Esophagus muscularis mucosa (tissue), 4 donors: Measurements from ENCODE around the gene SPACA7. TPM values are rescaled to one million over a fixed set of nuclear protein-coding genes. Genes with fewer than 3 reads are reported as not detected.

Experiments used
- DNase-seq: peaks from one replicate; pipeline ENCODE4 v3.0.0-alpha.2; 2017; ENCODE audit errors: extremely low spot score
- H3K27ac ChIP-seq, 4 donors: fragments of 200-600 bp; sonication (generic); replicated peaks in 1 of 4; 1 replicate in 3 of 4; 2 replicates in 1 of 4; pipeline ENCODE4 v1.5.1; 2016 to 2019; ENCODE audit warnings: mild to moderate bottlenecking in 1 of 4
- H3K27me3 ChIP-seq, 4 donors: fragments of 200-600 bp; sonication (generic); one replicate each; pipeline versions ENCODE4 v1.5.1 to v1.6.0; 2016 to 2019
- H3K36me3 ChIP-seq, 4 donors: fragments of 200-600 bp; sonication (generic); one replicate each; pipeline ENCODE4 v1.5.1; 2016 to 2019
- H3K4me1 ChIP-seq, 4 donors: fragments of 200-600 bp; sonication (generic); one replicate each; pipeline ENCODE4 v1.5.1; 2016 to 2019
- H3K4me3 ChIP-seq, 4 donors: fragments of 200-600 bp; sonication (generic); 1 replicate in 2 of 4; 2 replicates in 2 of 4; pipeline ENCODE4 v1.5.1; 2016 to 2019; ENCODE audit warnings: mild to moderate bottlenecking in 4 of 4, moderate library complexity in 1 of 4
- H3K9me3 ChIP-seq, 4 donors: fragments of 200-600 bp; sonication (generic); 1 replicate in 3 of 4; 2 replicates in 1 of 4; pipeline ENCODE4 v1.5.1; 2016 to 2019
- EP300 ChIP-seq: sonication (generic); formaldehyde crosslinking; IDR thresholded peaks from one replicate; pipeline ENCODE4 v1.6.1; 2017; ENCODE audit warnings: antibody characterized with exemption
- POLR2A ChIP-seq: fragments of 450-650 bp; IDR thresholded peaks from one replicate; pipeline ENCODE4 v1.6.1; 2017; ENCODE audit warnings: antibody characterized with exemption, moderate library complexity, mild to moderate bottlenecking, low read depth
- POLR2AphosphoS5 ChIP-seq, 2 donors: sonication (generic); formaldehyde crosslinking; IDR thresholded peaks; one replicate each; pipeline ENCODE4 v1.6.1; 2017; ENCODE audit warnings: antibody characterized with exemption in 2 of 2
- WGBS: methylation state at CpG from one replicate; pipeline ENCODE4 v1.1.5; 2018; 5-methylcytosine and 5-hydroxymethylcytosine counted together
- intact Hi-C: fragments of 100-400 bp; cut with DNase I; formaldehyde crosslinking; loops from one replicate; pipeline ENCODE4 v1.15.1; 2023
- total RNA-seq, 4 donors: library from RNA; depleted of rRNA; stranded (reverse); fragments of >200 nt; gene quantifications; one replicate each; pipeline versions ENCODE4 v1.1.0 to v1.2.1, GENCODE V29; 2016
- TF ChIP-seq, protein P1 (sequence below), 3 experiments: fragments of 200-600 bp in 2 of 3; fragments of 450-650 bp in 1 of 3; sonication (generic) in 2 of 3; IDR thresholded peaks; one replicate each; pipeline ENCODE4 v1.5.1; 2017 to 2019; ENCODE audit warnings: antibody characterized with exemption in 3 of 3, mild to moderate bottlenecking in 2 of 3, moderate library complexity in 1 of 3

The SPACA7 gene
- total RNA-seq, 4 donors from 2014 or later = not detected

DNA sequence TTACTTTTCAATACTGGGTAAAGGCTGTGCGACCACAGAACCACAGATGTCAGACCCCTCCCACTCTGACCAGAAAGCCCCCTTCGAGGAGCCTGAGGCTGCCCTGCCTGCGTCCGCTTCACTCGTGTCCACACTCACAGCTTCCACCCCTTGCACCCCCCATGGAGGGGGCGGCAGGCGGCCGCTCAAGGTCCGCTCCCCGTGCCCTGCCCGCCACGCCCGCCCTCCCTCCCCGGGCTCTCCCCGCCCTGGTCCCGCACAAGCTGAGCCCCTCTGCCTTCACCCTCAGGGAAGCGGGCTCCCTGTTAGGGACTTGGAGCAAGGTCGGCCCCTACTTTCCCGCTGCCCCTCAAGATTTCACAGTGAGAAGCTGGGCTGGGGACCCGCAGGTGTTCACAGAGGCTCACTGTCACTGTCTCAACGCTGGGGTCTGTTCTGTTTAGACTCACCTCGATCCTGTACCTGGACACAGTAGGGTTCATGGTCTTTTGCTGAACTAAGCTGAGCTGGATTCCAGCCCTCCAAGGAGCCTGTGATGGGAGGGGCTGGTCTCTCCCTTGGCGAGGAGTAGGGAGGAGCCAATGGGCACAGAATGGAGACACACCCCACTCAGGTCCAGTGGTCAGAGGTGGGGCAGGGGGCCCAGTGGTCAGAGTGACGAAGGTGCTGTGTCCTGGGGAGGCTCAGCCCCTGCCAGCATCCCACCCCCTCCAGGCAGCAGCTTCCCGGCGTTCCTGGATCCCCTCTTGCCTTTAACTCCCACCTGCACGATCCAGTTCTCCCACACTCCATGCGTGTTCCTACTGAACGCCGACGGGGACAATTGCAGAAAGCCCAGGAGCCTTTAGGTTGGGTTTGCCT, 69.5 kb downstream of the SPACA7 start:
- H3K4me3 ChIP-seq = no peak overlapping the region
- H3K4me1 ChIP-seq = peaks cover 0 to 15% (median 4%) of the 10 kb centered on the region in 4 donors
- TF ChIP-seq, protein P1, sequence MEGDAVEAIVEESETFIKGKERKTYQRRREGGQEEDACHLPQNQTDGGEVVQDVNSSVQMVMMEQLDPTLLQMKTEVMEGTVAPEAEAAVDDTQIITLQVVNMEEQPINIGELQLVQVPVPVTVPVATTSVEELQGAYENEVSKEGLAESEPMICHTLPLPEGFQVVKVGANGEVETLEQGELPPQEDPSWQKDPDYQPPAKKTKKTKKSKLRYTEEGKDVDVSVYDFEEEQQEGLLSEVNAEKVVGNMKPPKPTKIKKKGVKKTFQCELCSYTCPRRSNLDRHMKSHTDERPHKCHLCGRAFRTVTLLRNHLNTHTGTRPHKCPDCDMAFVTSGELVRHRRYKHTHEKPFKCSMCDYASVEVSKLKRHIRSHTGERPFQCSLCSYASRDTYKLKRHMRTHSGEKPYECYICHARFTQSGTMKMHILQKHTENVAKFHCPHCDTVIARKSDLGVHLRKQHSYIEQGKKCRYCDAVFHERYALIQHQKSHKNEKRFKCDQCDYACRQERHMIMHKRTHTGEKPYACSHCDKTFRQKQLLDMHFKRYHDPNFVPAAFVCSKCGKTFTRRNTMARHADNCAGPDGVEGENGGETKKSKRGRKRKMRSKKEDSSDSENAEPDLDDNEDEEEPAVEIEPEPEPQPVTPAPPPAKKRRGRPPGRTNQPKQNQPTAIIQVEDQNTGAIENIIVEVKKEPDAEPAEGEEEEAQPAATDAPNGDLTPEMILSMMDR (IDR thresholded peaks at IDR 0.05) = no peak
- TF ChIP-seq POLR2AphosphoS5 (IDR thresholded peaks at IDR 0.05) = no peak
- TF ChIP-seq EP300 = no peak
- DNase-seq = no peak
- no peaks in the 10 kb centered on the region for H3K36me3 ChIP-seq
- H3K9me3 ChIP-seq = no peaks in the 10 kb centered on the region
- WGBS = 69% methylated on average over 25 of the region's 31 CpGs
- H3K27me3 ChIP-seq = peaks cover 0 to 87% (median 22%) of the 10 kb centered on the region in 4 donors
- intact Hi-C loops = no loop called here
- H3K27ac ChIP-seq = no peak overlapping the region

DNA sequence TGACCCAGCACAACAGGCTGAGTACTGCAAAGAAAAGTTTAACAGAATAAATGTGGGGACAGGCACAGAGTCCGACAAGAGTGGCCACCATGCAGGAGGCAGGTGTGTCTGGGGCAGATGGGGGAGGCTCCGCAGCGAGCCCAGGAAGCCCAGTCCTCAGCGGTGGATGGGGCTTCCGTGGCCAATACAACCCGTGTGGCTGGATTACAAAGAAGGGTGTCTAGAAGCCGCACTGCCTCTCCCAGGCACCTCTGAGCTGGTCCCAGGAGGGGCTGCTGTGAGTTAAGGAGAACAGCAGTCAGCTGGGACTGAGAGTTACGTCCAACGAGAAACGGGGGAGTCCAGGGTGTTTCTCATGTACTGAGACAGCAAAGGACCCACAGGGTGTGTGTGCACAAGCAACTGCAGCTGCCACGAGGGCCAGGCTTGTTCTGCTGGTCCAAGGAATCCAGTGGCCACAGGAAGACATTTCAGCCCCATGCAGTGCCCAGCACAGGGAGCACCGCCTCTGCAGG, 70.2 kb downstream of the SPACA7 start:
- Histone ChIP-seq H3K27ac (no peak overlapping the region), H3K4me3 (no peak overlapping the region), H3K36me3 (no peaks in the 10 kb centered on the region), H3K9me3 (no peaks in the 10 kb centered on the region), H3K4me1 (peaks cover 0 to 15% (median 4%) of the 10 kb centered on the region in 4 donors), H3K27me3 (peaks cover 0 to 88% (median 22%) of the 10 kb centered on the region in 4 donors)
- 66% methylated on average over 12 of the region's 12 CpGs for WGBS
- TF ChIP-seq EP300 = no peak
- intact Hi-C loops = no loop called here
- DNase-seq = peak; percentile 85

DNA sequence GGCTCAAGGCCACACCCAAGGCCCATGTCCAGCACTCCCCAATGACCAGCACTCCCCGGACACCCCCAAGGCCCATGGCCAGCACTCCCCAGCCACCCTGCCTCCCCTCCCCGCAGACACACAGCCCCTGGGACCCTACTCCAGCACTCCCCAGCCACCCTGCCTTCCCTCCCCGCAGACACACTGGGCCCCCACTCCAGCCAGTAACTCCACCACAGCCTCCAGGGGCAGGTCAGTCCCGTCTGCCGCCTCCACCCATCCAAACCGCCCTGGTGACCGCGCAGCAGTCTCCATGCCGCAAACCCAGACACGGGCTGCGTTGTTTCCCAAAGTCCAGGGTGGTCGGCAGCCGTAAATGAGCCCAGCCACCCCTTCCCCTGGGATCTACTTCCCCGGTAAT, 70.7 kb downstream of the SPACA7 start:
- TF ChIP-seq POLR2AphosphoS5 (IDR thresholded peaks at IDR 0.05) (no peak), POLR2A (no peak), EP300 (no peak)

DNA sequence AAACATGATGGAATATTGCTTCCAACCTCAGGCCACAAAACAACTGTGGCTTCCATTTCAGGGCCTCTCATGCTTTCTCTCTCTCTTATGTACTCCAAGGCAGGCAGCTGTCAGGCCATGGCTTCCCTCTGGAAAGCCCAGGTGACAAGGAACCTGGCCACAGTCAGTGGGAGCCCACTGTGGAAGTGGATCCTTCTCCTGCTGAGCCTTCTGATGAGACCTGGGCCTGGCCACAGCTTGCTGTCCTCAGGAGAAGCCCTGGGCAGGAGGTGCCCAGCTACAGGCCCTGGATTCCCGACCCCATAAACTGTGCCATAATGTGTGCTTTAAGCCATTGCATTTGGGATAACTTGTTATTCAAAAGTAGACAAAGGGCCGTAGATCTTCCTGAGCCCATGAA, 71.2 kb downstream of the SPACA7 start:
- Histone ChIP-seq H3K4me1 (peaks cover 0 to 15% (median 4%) of the 10 kb centered on the region in 4 donors), H3K27ac (no peak overlapping the region), H3K4me3 (no peak overlapping the region), H3K27me3 (peaks cover 0 to 88% (median 19%) of the 10 kb centered on the region in 4 donors), H3K9me3 (no peaks in the 10 kb centered on the region), H3K36me3 (no peaks in the 10 kb centered on the region)
- TF ChIP-seq EP300 (no peak), POLR2AphosphoS5 (IDR thresholded peaks at IDR 0.05) (no peak), POLR2A (no peak)
- TF ChIP-seq, protein P1 (IDR thresholded peaks at IDR 0.05) = no peak
- WGBS = 100% methylated on average over 2 of the region's 2 CpGs
- DNase-seq = peak; percentile 42
- intact Hi-C loops = no loop called here

More for the DNA sequence above, 70.7 kb downstream of the SPACA7 start:
- H3K27ac ChIP-seq = no peak overlapping the region
- WGBS = 92% methylated on average over 14 of the region's 14 CpGs
- H3K4me1 ChIP-seq = peaks cover 0 to 15% (median 4%) of the 10 kb centered on the region in 4 donors
- intact Hi-C loops = no loop called here
- H3K36me3 ChIP-seq = no peaks in the 10 kb centered on the region
- DNase-seq = peak; percentile 50
- no peak overlapping the region for H3K4me3 ChIP-seq
- peaks cover 0 to 88% (median 21%) of the 10 kb centered on the region in 4 donors for H3K27me3 ChIP-seq
- no peaks in the 10 kb centered on the region for H3K9me3 ChIP-seq

DNA sequence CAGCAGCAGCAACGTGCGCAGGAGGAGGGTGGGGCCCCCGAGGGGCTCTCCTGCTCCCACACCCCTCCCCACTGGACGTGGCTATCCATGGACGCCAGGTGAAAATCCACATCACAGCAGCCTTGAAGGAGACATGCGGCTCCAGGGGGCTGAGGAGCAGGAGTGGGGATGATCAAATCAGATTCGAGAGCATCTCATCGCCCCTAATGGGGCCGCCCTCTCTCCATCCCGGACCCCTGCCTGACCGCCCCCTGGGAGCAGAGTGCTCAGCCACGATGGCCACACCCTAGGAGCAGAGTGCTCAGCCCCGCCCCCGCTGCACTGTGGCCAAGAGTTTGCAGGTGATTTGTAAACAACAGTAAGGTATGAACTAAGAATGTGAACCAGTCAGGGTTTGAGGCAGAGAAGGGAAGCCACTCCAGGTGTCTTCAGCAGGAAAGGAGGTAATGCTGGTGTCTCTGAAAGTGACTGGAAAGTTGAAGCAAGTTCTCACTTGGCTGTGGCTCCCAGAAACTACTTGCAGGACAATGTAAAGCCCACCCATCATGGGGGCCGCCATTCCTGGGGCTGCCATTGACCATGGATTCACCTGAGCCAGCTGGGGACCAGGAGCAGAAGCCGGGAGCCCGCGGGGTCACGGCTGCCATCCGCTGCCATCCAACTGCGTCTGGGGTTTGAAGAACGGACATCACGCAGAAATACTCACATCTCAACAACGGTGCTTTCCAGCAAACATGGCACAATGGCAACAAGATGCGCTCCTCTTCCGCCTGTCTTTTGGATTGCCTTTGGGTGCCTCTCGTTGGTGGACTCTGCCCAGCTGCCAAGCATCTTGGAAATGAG, 71.8 kb downstream of the SPACA7 start:
- intact Hi-C loops = no loop called here
- Histone ChIP-seq H3K27ac (no peak overlapping the region), H3K4me3 (no peak overlapping the region), H3K36me3 (no peaks in the 10 kb centered on the region), H3K27me3 (peaks cover 0 to 88% (median 12%) of the 10 kb centered on the region in 4 donors), H3K9me3 (no peaks in the 10 kb centered on the region), H3K4me1 (peaks cover 0 to 10% (median 4%) of the 10 kb centered on the region in 4 donors)
- 88% methylated on average over 23 of the region's 27 CpGs for whole genome bisulfite sequencing
- DNase-seq = peak; percentile 83
- no peak for TF ChIP-seq EP300
- no peak for TF ChIP-seq POLR2AphosphoS5 (IDR thresholded peaks at IDR 0.05)
- TF ChIP-seq, protein P1 (IDR thresholded peaks at IDR 0.05) = no peak
- TF ChIP-seq POLR2A = no peak
